Esophagus squamous epithelium (tissue), 5 donors: ENCODE measurements around the gene ITGB7. TPM values are rescaled to one million over a fixed set of nuclear protein-coding genes. Genes with fewer than 3 reads are reported as not detected.

Experiments used
- DNase-seq: peaks from one replicate; lab custom pipeline; 2025; lab: John Stamatoyannopoulos, UW
- H3K27ac ChIP-seq, 4 donors: fragments of 200-600 bp; sonication (generic); one replicate each; pipeline ENCODE4 v1.5.1; 2016 to 2019; ENCODE audit warnings: mild to moderate bottlenecking in 1 of 4
- H3K27me3 ChIP-seq, 4 donors: fragments of 200-600 bp; sonication (generic); 1 replicate in 3 of 4; 2 replicates in 1 of 4; pipeline versions ENCODE4 v1.5.1 to v1.6.0; 2017 to 2021; ENCODE audit warnings: antibody characterized with exemption in 1 of 4
- H3K36me3 ChIP-seq, 3 donors: fragments of 200-600 bp; sonication (generic); one replicate each; pipeline ENCODE4 v1.5.1; 2016 to 2019
- H3K4me1 ChIP-seq, 3 donors: fragments of 200-600 bp; sonication (generic); one replicate each; pipeline ENCODE4 v1.5.1; 2017 to 2019
- H3K4me3 ChIP-seq, 4 donors: fragments of 200-600 bp; sonication (generic); 1 replicate in 3 of 4; 2 replicates in 1 of 4; pipeline ENCODE4 v1.5.1; 2016 to 2019; ENCODE audit warnings: mild to moderate bottlenecking in 2 of 4, moderate library complexity in 1 of 4
- H3K9me3 ChIP-seq, 3 donors: fragments of 200-600 bp; sonication (generic); one replicate each; pipeline ENCODE4 v1.5.1; 2016 to 2019
- POLR2A ChIP-seq, 4 donors: fragments of 450-650 bp; IDR thresholded peaks; one replicate each; pipeline ENCODE4 v1.6.1; 2017; ENCODE audit warnings: antibody characterized with exemption in 4 of 4, mild to moderate bottlenecking in 4 of 4, moderate library complexity in 3 of 4
- WGBS, 2 donors: methylation state at CpG; one replicate each; pipeline ENCODE4 v1.1.5; 2018; 5-methylcytosine and 5-hydroxymethylcytosine counted together
- intact Hi-C: fragments of 100-400 bp; cut with DNase I; formaldehyde crosslinking; loops from one replicate; pipeline ENCODE4 v1.15.0; 2022
- total RNA-seq, 4 donors: library from RNA; depleted of rRNA; stranded (reverse); fragments of >200 nt; gene quantifications; one replicate each; pipeline ENCODE4 v1.1.0, GENCODE V29; 2016
- TF ChIP-seq, protein P1 (sequence below), 6 experiments: fragments of 450-650 bp in 4 of 6; fragments of 200-600 bp in 2 of 6; sonication (generic) in 2 of 6; IDR thresholded peaks; one replicate each; pipeline ENCODE4 v1.5.1; 2016 to 2019; ENCODE audit warnings: antibody characterized with exemption in 6 of 6, mild to moderate bottlenecking in 4 of 6, moderate library complexity in 4 of 6
- donor health status: DM: yes; HTN: yes; CAD: no.

The ITGB7 gene
- total RNA-seq, 4 donors from 2014 or later = 4.2 to 7.2 (median 5.9) TPM

DNA sequence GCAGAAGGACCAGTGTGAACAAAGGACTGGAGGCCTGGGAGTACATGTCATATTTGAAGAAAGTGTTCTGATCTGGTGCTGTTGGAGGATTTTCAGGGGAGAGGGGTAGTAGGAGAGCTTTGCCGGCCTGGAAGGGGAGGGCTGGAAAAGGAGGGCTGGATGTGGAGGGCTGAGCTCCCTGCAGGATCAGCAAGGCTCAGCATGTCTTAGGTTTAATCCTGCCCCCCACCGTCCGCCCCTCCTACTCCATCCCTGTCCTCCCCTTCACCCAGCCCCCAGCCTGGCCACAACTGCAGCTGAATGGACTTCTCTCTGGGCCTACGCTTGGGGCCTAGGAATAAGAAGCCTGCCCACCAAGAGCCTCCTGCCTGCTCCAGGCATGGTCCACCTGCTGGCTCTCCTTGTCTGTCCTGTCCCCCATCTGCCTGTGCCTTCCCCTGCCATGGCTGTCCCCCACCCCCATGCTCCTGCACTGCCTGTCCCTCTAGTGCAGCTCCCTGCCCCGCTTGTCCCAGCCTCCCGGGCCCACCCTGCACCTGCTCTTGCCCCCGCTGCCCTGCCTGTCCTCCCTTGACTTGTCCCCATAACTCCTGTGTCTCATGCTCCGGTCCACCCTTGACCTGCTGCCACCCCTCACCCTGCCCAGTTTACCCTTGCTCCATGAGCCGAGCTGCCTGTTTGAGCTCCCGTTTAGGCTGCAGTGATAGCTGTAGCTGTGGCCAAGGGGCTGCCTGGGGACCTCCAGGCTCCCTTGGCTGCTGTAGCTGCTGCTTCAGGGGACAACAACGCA, 34.8 kb upstream of the ITGB7 start:
- peaks cover 0 to 18% (median 0%) of the 10 kb centered on the region in 4 donors for H3K27me3 ChIP-seq
- no peaks in the 10 kb centered on the region for H3K36me3 ChIP-seq
- H3K4me3 ChIP-seq = no peak overlapping the region
- DNase-seq = no peak
- 73 to 80% methylated on average over 4 to 9 of the region's 11 CpGs for WGBS, 2 donors
- no peaks in the 10 kb centered on the region for H3K9me3 ChIP-seq
- H3K27ac ChIP-seq = no peak overlapping the region
- H3K4me1 ChIP-seq = peaks cover 0 to 2% (median 0%) of the 10 kb centered on the region in 3 donors
- TF ChIP-seq, protein P1, sequence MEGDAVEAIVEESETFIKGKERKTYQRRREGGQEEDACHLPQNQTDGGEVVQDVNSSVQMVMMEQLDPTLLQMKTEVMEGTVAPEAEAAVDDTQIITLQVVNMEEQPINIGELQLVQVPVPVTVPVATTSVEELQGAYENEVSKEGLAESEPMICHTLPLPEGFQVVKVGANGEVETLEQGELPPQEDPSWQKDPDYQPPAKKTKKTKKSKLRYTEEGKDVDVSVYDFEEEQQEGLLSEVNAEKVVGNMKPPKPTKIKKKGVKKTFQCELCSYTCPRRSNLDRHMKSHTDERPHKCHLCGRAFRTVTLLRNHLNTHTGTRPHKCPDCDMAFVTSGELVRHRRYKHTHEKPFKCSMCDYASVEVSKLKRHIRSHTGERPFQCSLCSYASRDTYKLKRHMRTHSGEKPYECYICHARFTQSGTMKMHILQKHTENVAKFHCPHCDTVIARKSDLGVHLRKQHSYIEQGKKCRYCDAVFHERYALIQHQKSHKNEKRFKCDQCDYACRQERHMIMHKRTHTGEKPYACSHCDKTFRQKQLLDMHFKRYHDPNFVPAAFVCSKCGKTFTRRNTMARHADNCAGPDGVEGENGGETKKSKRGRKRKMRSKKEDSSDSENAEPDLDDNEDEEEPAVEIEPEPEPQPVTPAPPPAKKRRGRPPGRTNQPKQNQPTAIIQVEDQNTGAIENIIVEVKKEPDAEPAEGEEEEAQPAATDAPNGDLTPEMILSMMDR (IDR thresholded peaks at IDR 0.05) = no peak
- TF ChIP-seq POLR2A (IDR thresholded peaks at IDR 0.05) = no peak
- intact Hi-C loops = no loop called here

GRCh38 chr12:53239643-53240258, 32.7 kb upstream of the ITGB7 start:
- intact Hi-C loops = no loop called here
- Histone ChIP-seq H3K36me3 (no peaks in the 10 kb centered on the region), H3K9me3 (no peaks in the 10 kb centered on the region), H3K4me1 (peaks cover 10 to 23% (median 14%) of the 10 kb centered on the region in 3 donors), H3K27ac (no peak overlapping the region), H3K4me3 (no peak overlapping the region), H3K27me3 (peaks cover 0 to 18% (median 0%) of the 10 kb centered on the region in 4 donors)
- WGBS, 2 donors = 92 to 94% methylated on average over 10 of the region's 10 CpGs
- TF ChIP-seq POLR2A (IDR thresholded peaks at IDR 0.05) = no peak
- TF ChIP-seq, protein P1 (IDR thresholded peaks at IDR 0.05) = no peak
- no peak for DNase-seq

GRCh38 chr12:53236443-53237111, 29.5 kb upstream of the ITGB7 start:
- Histone ChIP-seq H3K9me3 (no peaks in the 10 kb centered on the region), H3K27me3 (no peaks in the 10 kb centered on the region), H3K36me3 (no peaks in the 10 kb centered on the region), H3K4me3 (no peak overlapping the region), H3K27ac (peak overlapping the region in 3 of 4 donors; percentile 23 to 100 (median 98)), H3K4me1 (peaks cover 34 to 54% (median 38%) of the 10 kb centered on the region in 3 donors)
- intact Hi-C loops = no loop called here
- TF ChIP-seq, protein P1 (IDR thresholded peaks at IDR 0.05) = no peak
- no peak for TF ChIP-seq POLR2A (IDR thresholded peaks at IDR 0.05)
- WGBS, 2 donors = 73 to 80% methylated on average over 1 of the region's 1 CpG
- DNase-seq = no peak

GRCh38 chr12:53235742-53236442, 28.8 kb upstream of the ITGB7 start:
- no peaks in the 10 kb centered on the region for H3K9me3 ChIP-seq
- H3K4me3 ChIP-seq = no peak overlapping the region
- H3K4me1 ChIP-seq = peaks cover 34 to 60% (median 38%) of the 10 kb centered on the region in 3 donors
- H3K27me3 ChIP-seq = no peaks in the 10 kb centered on the region
- 37 to 47% methylated on average over 9 of the region's 9 CpGs for WGBS, 2 donors
- no peak for TF ChIP-seq POLR2A (IDR thresholded peaks at IDR 0.05)
- TF ChIP-seq, protein P1 (IDR thresholded peaks at IDR 0.05) = no peak
- H3K27ac ChIP-seq = peak overlapping the region; percentile 21 to 100 (median 60)
- intact Hi-C loops = no loop called here
- DNase-seq = no peak
- H3K36me3 ChIP-seq = no peaks in the 10 kb centered on the region
